MV-4-11 (cell line): ENCODE measurements around the gene APOA1.

Experiments used
- DNase-seq: peaks from one replicate; lab custom pipeline; 2025; lab: John Stamatoyannopoulos, UW

APOA1 gene

GRCh38 chr11:116833816-116834534, 3.4 kb downstream of the APOA1 start:
- DNase-seq = no peak

GRCh38 chr11:116833491-116833815, 4.0 kb downstream of the APOA1 start:
- DNase-seq = no peak

- no peak for DNase-seq
These were observed 4.8 kb downstream of the APOA1 start for GRCh38 chr11:116832350-116833290.

GRCh38 chr11:116831790-116832349, 5.6 kb downstream of the APOA1 start:
- DNase-seq = no peak

- no peak for DNase-seq
These were observed 7.1 kb downstream of the APOA1 start for GRCh38 chr11:116830184-116830912.

GRCh38 chr11:116829525-116830183, 7.8 kb downstream of the APOA1 start, which contains the start of gene APOC3:
Gene APOC3 (plus strand): TSS chr11:116829907. CDS start chr11:116830583, 676 bp downstream.
- DNase-seq = no peak

GRCh38 chr11:116828632-116829524, 8.5 kb downstream of the APOA1 start:
- DNase-seq = no peak

- no peak for DNase-seq
These were observed 10.0 kb downstream of the APOA1 start for GRCh38 chr11:116827461-116827860.

- no peak for DNase-seq
These were observed 10.5 kb downstream of the APOA1 start for GRCh38 chr11:116826751-116827431.

GRCh38 chr11:116825854-116826750, 11.3 kb downstream of the APOA1 start:
- DNase-seq = no peak

GRCh38 chr11:116825434-116825833, 12.0 kb downstream of the APOA1 start:
- no peak for DNase-seq

GRCh38 chr11:116823031-116823843, 14.2 kb downstream of the APOA1 start, which contains the start of gene APOA4:
Gene APOA4 (minus strand): TSS chr11:116823304. CDS start chr11:116823191, 113 bp downstream.
- no peak for DNase-seq

- DNase-seq = no peak
These were observed 14.8 kb downstream of the APOA1 start for GRCh38 chr11:116822575-116822974.

- DNase-seq = no peak
These were observed 16.1 kb downstream of the APOA1 start for GRCh38 chr11:116821050-116821918.

- DNase-seq = no peak
These were observed 18.4 kb downstream of the APOA1 start for GRCh38 chr11:116819049-116819448.

- DNase-seq = peak; percentile 49
These were observed 22.9 kb downstream of the APOA1 start for GRCh38 chr11:116814502-116814901.
